ENCODE data around the gene GLUD1.

GLUD1 gene

DNA sequence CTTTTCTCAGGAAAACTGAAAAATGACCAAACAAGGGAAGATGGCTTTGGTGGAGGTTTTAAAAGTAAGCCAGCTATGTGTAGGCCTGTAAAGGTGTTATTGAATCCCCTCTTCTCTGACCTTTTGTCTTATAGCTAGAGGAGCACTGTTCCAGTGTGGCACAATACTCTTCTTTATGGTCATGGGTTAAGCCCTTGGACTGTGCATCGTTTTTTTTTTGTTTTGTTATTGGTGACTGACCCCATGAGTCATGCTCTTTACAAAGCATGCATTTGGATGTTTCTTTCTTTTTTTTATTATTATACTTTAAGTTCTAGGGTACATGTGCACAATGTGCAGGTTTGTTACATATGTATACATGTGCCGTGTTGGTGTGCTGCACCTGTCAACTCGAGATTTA lies 94.2 kb downstream of the GLUD1 start:
- Mint-ChIP-seq H3K4me3 (no peak overlapping the region), H3K27me3 (no peaks in the 10 kb centered on the region), H3K9me3 (no peaks in the 10 kb centered on the region), H3K4me1 (ENCODE audit: low read depth) (no peaks in the 10 kb centered on the region), H3K27ac (no peak overlapping the region), H3K36me3 (ENCODE audit: low read depth) (no peaks in the 10 kb centered on the region)
